ENCODE data around the gene TRIM28. TPM values are rescaled to one million over a fixed set of nuclear protein-coding genes. Genes with fewer than 3 reads are reported as not detected.

Gene TRIM28
- total and polyA plus RNA-seq, 9 of the 15 experiments (the other 6 are each of a cell fraction or from before 2014, with no cell fraction given) = 12.1 to 797 (median 490) TPM

GRCh38 chr19:58543826-58544590 lies at the start of gene TRIM28 (continued):
- TF ChIP-seq ARNT (IDR thresholded peaks at IDR 0.05) (no peak; a peak in 1 of 4 replicates), SPI1 (IDR thresholded peaks at IDR 0.05; ENCODE audit: borderline replicate concordance, low read depth, low read length) (no peak), CCNT2 (IDR thresholded peaks at IDR 0.05; ENCODE audit: borderline replicate concordance, extremely low read depth, insufficient read length, low read depth, low read length) (peak; percentile 54), BRD9 (IDR thresholded peaks at IDR 0.05; ENCODE audit: low read depth, partially characterized antibody) (no peak), SNRNP70 (optimal IDR thresholded peaks at IDR 0.05; ENCODE audit: low read depth, low read length) (no peak), ZBTB26 (CRISPR knock-in tag; IDR thresholded peaks at IDR 0.05) (no peak), TCF7 (IDR thresholded peaks at IDR 0.05; ENCODE audit: borderline replicate concordance) (no peak), CEBPZ (IDR thresholded peaks at IDR 0.05; ENCODE audit: borderline replicate concordance, low read depth, low read length) (no peak), JUND (IDR thresholded peaks at IDR 0.05; ENCODE audit: borderline replicate concordance, low read depth, low read length) (peak; percentile 46; the same call in 1 of the 2 replicates), JUND (tag; IDR thresholded peaks at IDR 0.05; ENCODE audit: borderline replicate concordance, low read depth, low read length) (peak; percentile 48; the same call in 1 of the 3 replicates), GATAD2B (IDR thresholded peaks at IDR 0.05; ENCODE audit: borderline replicate concordance) (0 out of 2 replicates have a peak, but pooled peaks have one; percentile 89), EGR1 (conservative IDR thresholded peaks at IDR 0.05) (peak; percentile 75), GTF2B (IDR thresholded peaks at IDR 0.05; ENCODE audit: extremely low read depth, insufficient read length) (peak; percentile 65), PHTF2 (CRISPR knock-in tag; IDR thresholded peaks at IDR 0.05) (no peak), TRIM28 (IDR thresholded peaks at IDR 0.05) (no peak), NRF1 (conservative IDR thresholded peaks at IDR 0.05 in 1 of 2, IDR thresholded peaks at IDR 0.05 in 1 of 2) (peak; percentile 98), POLR2B (IDR thresholded peaks at IDR 0.05; ENCODE audit: low read depth, partially characterized antibody) (peak; percentile 92), HOXB6 (CRISPR knock-in tag; IDR thresholded peaks at IDR 0.05; ENCODE audit: borderline replicate concordance) (no peak), ZEB2 (IDR thresholded peaks at IDR 0.05) (no peak), YY1 (IDR thresholded peaks at IDR 0.05; ENCODE audit: borderline replicate concordance in 1 of 3, control insufficient read depth in 1 of 3, extremely low read depth in 1 of 3, insufficient read depth in 3 of 3, insufficient read length in 1 of 3, insufficient replicate concordance in 2 of 3, low read depth in 1 of 3, low read length in 2 of 3) (peak in 2 of 3 experiments; percentile 52 to 69), NR2F6 (CRISPR knock-in tag; IDR thresholded peaks at IDR 0.05) (0 out of 2 replicates have a peak, but pooled peaks have one; percentile 43)

All from K562 (cell line).